ENCODE data around the gene MS4A6A.

DNA sequence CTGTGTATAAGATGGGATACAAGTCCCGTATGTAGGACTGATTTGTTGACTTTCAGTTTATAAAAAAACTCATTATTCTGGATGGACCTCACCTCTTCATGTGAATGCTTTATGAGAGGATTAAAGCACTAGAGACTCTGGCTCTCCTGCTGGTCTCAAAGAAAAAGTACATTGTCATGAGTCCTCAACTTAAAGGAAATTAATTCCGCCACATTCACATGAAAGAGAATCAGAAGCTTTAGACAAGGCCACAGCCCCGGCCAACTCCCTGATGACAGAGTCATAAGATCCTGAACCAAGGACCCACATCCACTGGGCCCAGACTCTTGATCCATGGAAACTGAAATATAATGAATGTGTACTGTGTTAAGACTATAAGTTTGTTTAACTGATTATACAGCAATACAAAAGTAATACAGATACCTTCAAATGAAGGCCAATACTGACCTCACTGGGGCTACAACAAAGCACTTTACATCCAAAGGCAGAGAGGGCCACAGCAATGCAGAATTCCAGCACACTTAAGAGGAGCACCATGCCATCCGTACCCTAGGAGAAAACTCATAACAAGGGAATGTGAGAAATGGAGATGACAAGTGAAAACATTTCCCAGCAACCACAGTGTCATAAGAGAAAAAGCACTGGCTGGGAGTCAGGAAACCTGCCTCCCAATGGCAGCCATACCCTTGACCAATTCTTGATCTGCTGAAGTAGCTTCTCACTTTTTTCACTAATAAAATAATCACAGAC lies 25.4 kb upstream of the MS4A6A start:
- TF ChIP-seq, protein P1, sequence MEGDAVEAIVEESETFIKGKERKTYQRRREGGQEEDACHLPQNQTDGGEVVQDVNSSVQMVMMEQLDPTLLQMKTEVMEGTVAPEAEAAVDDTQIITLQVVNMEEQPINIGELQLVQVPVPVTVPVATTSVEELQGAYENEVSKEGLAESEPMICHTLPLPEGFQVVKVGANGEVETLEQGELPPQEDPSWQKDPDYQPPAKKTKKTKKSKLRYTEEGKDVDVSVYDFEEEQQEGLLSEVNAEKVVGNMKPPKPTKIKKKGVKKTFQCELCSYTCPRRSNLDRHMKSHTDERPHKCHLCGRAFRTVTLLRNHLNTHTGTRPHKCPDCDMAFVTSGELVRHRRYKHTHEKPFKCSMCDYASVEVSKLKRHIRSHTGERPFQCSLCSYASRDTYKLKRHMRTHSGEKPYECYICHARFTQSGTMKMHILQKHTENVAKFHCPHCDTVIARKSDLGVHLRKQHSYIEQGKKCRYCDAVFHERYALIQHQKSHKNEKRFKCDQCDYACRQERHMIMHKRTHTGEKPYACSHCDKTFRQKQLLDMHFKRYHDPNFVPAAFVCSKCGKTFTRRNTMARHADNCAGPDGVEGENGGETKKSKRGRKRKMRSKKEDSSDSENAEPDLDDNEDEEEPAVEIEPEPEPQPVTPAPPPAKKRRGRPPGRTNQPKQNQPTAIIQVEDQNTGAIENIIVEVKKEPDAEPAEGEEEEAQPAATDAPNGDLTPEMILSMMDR (IDR thresholded peaks at IDR 0.05), result no peak
- TF ChIP-seq EZH2 (IDR thresholded peaks at IDR 0.05; ENCODE audit: borderline replicate concordance, insufficient read depth, low read depth, low read length, poor library complexity, severe bottlenecking), result no peak
